RWPE1 (cell line): ENCODE results near the gene DERA.

Experiments used
- CTCF ChIA-PET: fragments of 350-600 bp; sonication (Branson Sonifier 250); formaldehyde crosslinking; extraction: SDS; loops from one replicate; lab custom pipeline; 2021; lab: Yijun Ruan, JAX
- POLR2A ChIA-PET: fragments of 400-600 bp; formaldehyde crosslinking; extraction: SDS; loops from one replicate; lab custom pipeline; 2020; ENCODE audit warnings: antibody characterized with exemption; ENCODE audit not compliant: low non-redundant PET; lab: Yijun Ruan, JAX
- DNase-seq: peaks from one replicate; pipeline ENCODE4 v3.0.0; 2012; ENCODE audit warnings: low spot score
- H3K27ac ChIP-seq: fragments of 450-650 bp; 2 replicates; pipeline ENCODE4 v1.5.1; 2017
- CTCF ChIP-seq: fragments of 450-650 bp; conservative IDR thresholded peaks from 2 replicates; pipeline ENCODE4 v1.5.1; 2017; ENCODE audit warnings: low read depth, mild to moderate bottlenecking

The DERA gene

GRCh38 chr12:15984097-15984800 lies 73.1 kb downstream of the DERA start:
- no peak for TF ChIP-seq CTCF
- H3K27ac ChIP-seq = no peak overlapping the region
- POLR2A ChIA-PET = no interaction called here
- CTCF ChIA-PET = no interaction called here
- no peak for DNase-seq

GRCh38 chr12:15984963-15985362 lies 73.8 kb downstream of the DERA start:
- CTCF ChIA-PET = no interaction called here

GRCh38 chr12:15987696-15988095 lies 76.6 kb downstream of the DERA start:
- CTCF ChIA-PET = no interaction called here
- POLR2A ChIA-PET = no interaction called here
- no peak overlapping the region for H3K27ac ChIP-seq
- DNase-seq = no peak
- TF ChIP-seq CTCF = no peak

More at GRCh38 chr12:15984963-15985362, 73.8 kb downstream of the DERA start:
- no peak for TF ChIP-seq CTCF
- no peak overlapping the region for H3K27ac ChIP-seq
- no peak for DNase-seq
- POLR2A ChIA-PET = no interaction called here

GRCh38 chr12:15988983-15989755 lies 78.0 kb downstream of the DERA start:
- H3K27ac ChIP-seq = no peak overlapping the region
- CTCF ChIA-PET = no interaction called here

GRCh38 chr12:15995801-15996200 lies 84.7 kb downstream of the DERA start:
- no peak for TF ChIP-seq CTCF
- ChIA-PET CTCF (no interaction called here), POLR2A (no interaction called here)
- no peak overlapping the region for H3K27ac ChIP-seq
- DNase-seq = no peak

More at GRCh38 chr12:15988983-15989755, 78.0 kb downstream of the DERA start:
- TF ChIP-seq CTCF = no peak
- POLR2A ChIA-PET = no interaction called here
- DNase-seq = no peak

GRCh38 chr12:15996254-15996653 lies 85.1 kb downstream of the DERA start:
- no peak for DNase-seq
- CTCF ChIA-PET = no interaction called here
- no peak for TF ChIP-seq CTCF
- POLR2A ChIA-PET = no interaction called here
- H3K27ac ChIP-seq = no peak overlapping the region
